Esophagus squamous epithelium (tissue), 4 donors: Measurements from ENCODE around the gene SMARCE1.

Source experiments
- POLR2A ChIP-seq, 4 donors: fragments of 450-650 bp; IDR thresholded peaks; one replicate each; pipeline ENCODE4 v1.6.1; 2017; ENCODE audit warnings: antibody characterized with exemption in 4 of 4, mild to moderate bottlenecking in 4 of 4, moderate library complexity in 3 of 4
- TF ChIP-seq, protein P1 (sequence below), 6 experiments: fragments of 450-650 bp in 4 of 6; fragments of 200-600 bp in 2 of 6; sonication (generic) in 2 of 6; IDR thresholded peaks; one replicate each; pipeline ENCODE4 v1.5.1; 2016 to 2019; ENCODE audit warnings: antibody characterized with exemption in 6 of 6, mild to moderate bottlenecking in 4 of 6, moderate library complexity in 4 of 6

DNA sequence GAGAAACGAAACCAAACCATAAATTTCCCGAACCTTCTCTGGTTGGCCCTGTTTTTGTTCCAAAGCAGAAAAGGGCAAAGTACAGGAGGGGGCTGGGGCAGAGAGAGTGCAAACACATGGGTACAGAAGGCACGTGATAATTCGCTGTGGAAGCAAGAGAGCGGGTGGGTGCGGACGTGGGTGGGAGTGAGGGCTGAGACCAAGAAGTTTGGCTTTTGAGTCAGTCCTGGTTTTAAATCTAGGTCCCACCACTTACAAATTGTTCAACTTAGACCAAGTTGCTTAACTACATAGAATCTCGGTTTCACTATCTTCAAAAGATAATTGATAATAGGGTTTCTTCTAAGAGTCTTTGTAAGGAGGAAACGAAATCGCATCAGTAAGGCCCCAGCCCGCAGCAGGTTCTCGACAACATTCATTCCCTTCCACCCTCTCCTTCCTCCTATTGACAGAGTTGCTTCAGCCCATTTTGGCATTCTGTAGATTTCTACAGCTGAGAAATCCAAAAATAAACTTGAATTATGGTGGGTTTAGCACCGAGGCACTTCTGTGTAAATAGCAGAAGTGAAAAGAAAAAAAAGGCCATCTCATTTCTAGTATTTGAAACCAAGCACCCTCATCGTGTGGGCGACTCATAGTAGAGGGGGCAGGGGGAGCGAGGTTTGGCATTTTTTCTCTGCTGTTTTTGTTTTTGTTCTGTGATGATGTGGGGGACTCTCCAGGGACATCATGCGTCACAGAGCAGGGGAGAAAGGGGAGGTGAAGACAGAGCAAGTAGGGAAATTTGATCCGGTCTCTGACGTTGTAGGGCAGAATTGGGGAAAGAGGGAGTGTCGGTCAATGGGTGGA lies 48.8 kb downstream of the SMARCE1 start:
- TF ChIP-seq POLR2A (IDR thresholded peaks at IDR 0.05) = no peak
- TF ChIP-seq, protein P1, sequence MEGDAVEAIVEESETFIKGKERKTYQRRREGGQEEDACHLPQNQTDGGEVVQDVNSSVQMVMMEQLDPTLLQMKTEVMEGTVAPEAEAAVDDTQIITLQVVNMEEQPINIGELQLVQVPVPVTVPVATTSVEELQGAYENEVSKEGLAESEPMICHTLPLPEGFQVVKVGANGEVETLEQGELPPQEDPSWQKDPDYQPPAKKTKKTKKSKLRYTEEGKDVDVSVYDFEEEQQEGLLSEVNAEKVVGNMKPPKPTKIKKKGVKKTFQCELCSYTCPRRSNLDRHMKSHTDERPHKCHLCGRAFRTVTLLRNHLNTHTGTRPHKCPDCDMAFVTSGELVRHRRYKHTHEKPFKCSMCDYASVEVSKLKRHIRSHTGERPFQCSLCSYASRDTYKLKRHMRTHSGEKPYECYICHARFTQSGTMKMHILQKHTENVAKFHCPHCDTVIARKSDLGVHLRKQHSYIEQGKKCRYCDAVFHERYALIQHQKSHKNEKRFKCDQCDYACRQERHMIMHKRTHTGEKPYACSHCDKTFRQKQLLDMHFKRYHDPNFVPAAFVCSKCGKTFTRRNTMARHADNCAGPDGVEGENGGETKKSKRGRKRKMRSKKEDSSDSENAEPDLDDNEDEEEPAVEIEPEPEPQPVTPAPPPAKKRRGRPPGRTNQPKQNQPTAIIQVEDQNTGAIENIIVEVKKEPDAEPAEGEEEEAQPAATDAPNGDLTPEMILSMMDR (IDR thresholded peaks at IDR 0.05) = no peak
